K562 (cell line): ENCODE results near the gene EHD2. TPM values are rescaled to one million over a fixed set of nuclear protein-coding genes. Genes with fewer than 3 reads are reported as not detected.
A peak's percentile ranks its signal among the peaks of the same experiment; 100 is the strongest.

Experiments
- ARID2 ChIP-seq: fragments of 450-650 bp; IDR thresholded peaks from 2 replicates; pipeline ENCODE4 v1.6.1; 2017; ENCODE audit warnings: antibody characterized with exemption, mild to moderate bottlenecking
- BACH1 ChIP-seq: fragments of 200-800 bp; sonication (Bioruptor generic); IDR thresholded peaks from 2 replicates; pipeline ENCODE4 v1.6.1; 2016; ENCODE audit warnings: missing genetic modification characterization, missing compliant biosample characterization
- BRF1 ChIP-seq: IDR thresholded peaks from 3 replicates; pipeline ENCODE4 v1.6.1; 2011; ENCODE audit warnings: borderline replicate concordance, mild to moderate bottlenecking; ENCODE audit not compliant: insufficient read length; ENCODE audit errors: extremely low read depth
- CHD4 ChIP-seq: fragments of 200-600 bp; sonication (generic); IDR thresholded peaks from 3 replicates; pipeline ENCODE4 v1.6.1; 2012; ENCODE audit warnings: low read depth, mild to moderate bottlenecking, mixed read lengths, low read length, inconsistent platforms; ENCODE audit not compliant: insufficient read depth, insufficient replicate concordance, poor library complexity, severe bottlenecking
- CREBBP ChIP-seq: IDR thresholded peaks from one replicate; pipeline ENCODE4 v1.6.1; 2012; ENCODE audit warnings: low read depth, mild to moderate bottlenecking, control low read depth, inconsistent platforms, low read length
- E2F3 ChIP-seq: fragments of 250-450 bp; sonication (Bioruptor Pico); IDR thresholded peaks from 2 replicates; pipeline ENCODE4 v1.4.0; 2020; ENCODE audit warnings: mild to moderate bottlenecking
- FOXK1 ChIP-seq: sonication (generic); formaldehyde crosslinking; IDR thresholded peaks from 2 replicates; pipeline ENCODE4 v1.8.0; 2022; ENCODE audit warnings: missing genetic modification reagents, mild to moderate bottlenecking, borderline replicate concordance
- GTF2E2 ChIP-seq: fragments of 200-800 bp; sonication (Bioruptor generic); IDR thresholded peaks from 2 replicates; pipeline ENCODE4 v1.6.1; 2016; ENCODE audit warnings: missing genetic modification characterization, missing compliant biosample characterization
- HDAC6 ChIP-seq: IDR thresholded peaks from 2 replicates; pipeline ENCODE4 v1.6.1; 2012; ENCODE audit warnings: low read depth, mild to moderate bottlenecking, control low read depth, inconsistent platforms, low read length, moderate library complexity
- HNRNPUL1 ChIP-seq: fragments of 200-400 bp; formaldehyde crosslinking; IDR thresholded peaks from 2 replicates; pipeline ENCODE4 v1.6.1; 2017; ENCODE audit warnings: low read length
- KLF13 ChIP-seq: fragments of 450-650 bp; IDR thresholded peaks from 2 replicates; pipeline ENCODE4 v1.6.1; 2016; ENCODE audit warnings: missing genetic modification characterization, low read depth, mild to moderate bottlenecking, missing compliant biosample characterization, moderate library complexity, borderline replicate concordance
- LARP7 ChIP-seq: fragments of 450-650 bp; IDR thresholded peaks from 2 replicates; pipeline ENCODE4 v1.6.1; 2016
- NCOA4 ChIP-seq: fragments of 450-650 bp; IDR thresholded peaks from 2 replicates; pipeline ENCODE4 v1.6.1; 2018; ENCODE audit warnings: mild to moderate bottlenecking; ENCODE audit not compliant: partially characterized antibody
- PCBP1 ChIP-seq: fragments of 200-400 bp; formaldehyde crosslinking; IDR thresholded peaks from 2 replicates; pipeline ENCODE4 v1.6.1; 2018; ENCODE audit warnings: mild to moderate bottlenecking, low read depth, low read length; ENCODE audit not compliant: poor library complexity, severe bottlenecking
- RBM22 ChIP-seq: fragments of 200-400 bp; formaldehyde crosslinking; IDR thresholded peaks from 2 replicates; pipeline ENCODE4 v1.6.1; 2018; ENCODE audit warnings: low read length, low read depth; ENCODE audit not compliant: poor library complexity, severe bottlenecking
- SIX5 ChIP-seq, 2 experiments: IDR thresholded peaks; 2 replicates each; pipeline ENCODE4 v1.6.1; 2011; ENCODE audit warnings: low read length in 2 of 2, borderline replicate concordance in 1 of 2, low read depth in 1 of 2, mild to moderate bottlenecking in 1 of 2, moderate library complexity in 1 of 2; ENCODE audit not compliant: insufficient read depth in 1 of 2
- STAG1 ChIP-seq: sonication (generic); formaldehyde crosslinking; IDR thresholded peaks from 2 replicates; pipeline ENCODE4 v1.5.0; 2020; ENCODE audit warnings: missing genetic modification reagents, borderline replicate concordance
- TAF9B ChIP-seq: fragments of 450-650 bp; IDR thresholded peaks from 2 replicates; pipeline ENCODE4 v1.6.1; 2018; ENCODE audit warnings: mild to moderate bottlenecking; ENCODE audit not compliant: partially characterized antibody
- TCFL5 ChIP-seq: fragments of 250-450 bp; sonication (Bioruptor Pico); conservative IDR thresholded peaks from 2 replicates; pipeline ENCODE4 v1.6.1; 2021; ENCODE audit warnings: mild to moderate bottlenecking, moderate library complexity, matching md5 sums
- polyA plus RNA-seq, 8 experiments: library from polyadenylated mRNA; depleted of rRNA in 4 of 8; stranded (reverse) in 5 of 8; unstranded in 3 of 8; fragments of >200 nt; fragmentation: Nextera tagmentation in 2 of 8; fragmentation: Illumina TruSeq in 1 of 8; extraction: Ambion mirVana in 2 of 8; extraction: Trizol in 1 of 8; gene quantifications; 2 replicates each; pipeline versions ENCODE4 v1.2.1 to v1.2.3, GENCODE V29; 2011 to 2014; ENCODE audit warnings: inconsistent platforms in 1 of 8, missing spikeins in 1 of 8
- total RNA-seq, 7 experiments: library from RNA; depleted of rRNA in 6 of 7; stranded (reverse); fragments of >200 nt in 6 of 7; fragmentation: Illumina TruSeq in 2 of 7; extraction: Trizol in 2 of 7; gene quantifications; 2 replicates each; pipeline versions ENCODE4 v1.2.1 to v1.2.3, GENCODE V29; 2011 to 2021; ENCODE audit warnings: low replicate concordance in 1 of 7
- TF ChIP-seq, protein P1 (sequence below): fragments of 250-450 bp; sonication (Bioruptor Pico); IDR thresholded peaks from 2 replicates; pipeline ENCODE4 v1.5.0; 2021; ENCODE audit warnings: mild to moderate bottlenecking, borderline replicate concordance
- TF ChIP-seq, protein P2 (sequence below), 2 experiments: fragments of 250-450 bp in 1 of 2; fragments of 450-650 bp in 1 of 2; sonication (Bioruptor Pico) in 1 of 2; IDR thresholded peaks; 2 replicates each; pipeline versions ENCODE4 v1.6.1 to v1.8.0; 2016 to 2021; ENCODE audit warnings: mild to moderate bottlenecking in 2 of 2, moderate library complexity in 2 of 2, missing compliant biosample characterization in 1 of 2, missing genetic modification characterization in 1 of 2
- TF ChIP-seq, protein P3 (sequence below): fragments of 250-450 bp; sonication (Bioruptor Pico); IDR thresholded peaks from 2 replicates; pipeline ENCODE4 v1.4.0; 2020

The EHD2 gene
- total and polyA plus RNA-seq, 9 of the 15 experiments (the other 6 are each of a cell fraction or from before 2014, with no cell fraction given), result 1.7 to 32.2 (median 3.0) TPM

DNA sequence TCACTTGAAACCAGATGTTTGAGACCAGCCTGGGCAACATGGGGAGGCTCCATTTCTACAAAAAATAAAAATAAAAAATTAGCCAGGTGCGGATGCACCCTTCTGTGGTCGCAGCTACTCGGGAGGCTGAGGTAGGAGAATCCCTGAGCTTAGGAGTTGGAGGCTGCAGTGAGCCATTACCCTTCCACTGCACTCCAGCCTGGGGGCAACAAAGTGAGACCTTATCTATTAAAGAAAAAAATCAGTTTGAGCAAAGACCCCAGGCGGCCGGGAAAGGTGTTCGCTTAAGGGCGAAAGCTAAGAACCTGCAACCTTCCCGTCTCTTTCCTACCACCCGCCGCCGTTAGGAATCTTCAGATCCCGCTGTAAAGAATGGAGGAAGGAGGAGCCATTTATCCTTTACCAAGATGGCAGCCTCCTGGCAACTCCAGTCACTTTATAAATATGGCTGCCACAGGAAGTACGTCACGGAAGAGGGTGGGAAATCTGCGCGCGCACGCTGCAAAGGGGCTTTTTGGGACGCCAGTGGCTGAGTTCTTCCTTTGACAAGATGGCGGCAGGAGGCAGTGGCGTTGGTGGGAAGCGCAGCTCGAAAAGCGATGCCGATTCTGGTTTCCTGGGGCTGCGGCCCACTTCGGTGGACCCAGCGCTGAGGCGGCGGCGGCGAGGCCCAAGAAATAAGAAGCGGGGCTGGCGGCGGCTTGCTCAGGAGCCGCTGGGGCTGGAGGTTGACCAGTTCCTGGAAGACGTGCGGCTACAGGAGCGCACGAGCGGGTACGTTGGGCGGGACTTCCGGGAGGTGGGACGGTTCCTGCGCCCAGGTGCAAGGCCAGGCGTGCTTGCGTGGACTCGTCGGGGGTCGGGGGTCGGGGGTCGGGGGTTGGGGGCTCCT, 32.0 kb downstream of the EHD2 start, which contains the start of gene NOP53 (continued):
- peak; percentile 67; the same call in 1 of the 2 replicates for TF ChIP-seq BACH1
- TF ChIP-seq TCFL5 (CRISPR knock-in tag), result no peak; the same call in 1 of the 2 replicates
- peak; percentile 96 for TF ChIP-seq RBM22
- TF ChIP-seq PCBP1, result peak; percentile 60
- TF ChIP-seq TAF9B, result peak; percentile 96
- TF ChIP-seq, protein P1, sequence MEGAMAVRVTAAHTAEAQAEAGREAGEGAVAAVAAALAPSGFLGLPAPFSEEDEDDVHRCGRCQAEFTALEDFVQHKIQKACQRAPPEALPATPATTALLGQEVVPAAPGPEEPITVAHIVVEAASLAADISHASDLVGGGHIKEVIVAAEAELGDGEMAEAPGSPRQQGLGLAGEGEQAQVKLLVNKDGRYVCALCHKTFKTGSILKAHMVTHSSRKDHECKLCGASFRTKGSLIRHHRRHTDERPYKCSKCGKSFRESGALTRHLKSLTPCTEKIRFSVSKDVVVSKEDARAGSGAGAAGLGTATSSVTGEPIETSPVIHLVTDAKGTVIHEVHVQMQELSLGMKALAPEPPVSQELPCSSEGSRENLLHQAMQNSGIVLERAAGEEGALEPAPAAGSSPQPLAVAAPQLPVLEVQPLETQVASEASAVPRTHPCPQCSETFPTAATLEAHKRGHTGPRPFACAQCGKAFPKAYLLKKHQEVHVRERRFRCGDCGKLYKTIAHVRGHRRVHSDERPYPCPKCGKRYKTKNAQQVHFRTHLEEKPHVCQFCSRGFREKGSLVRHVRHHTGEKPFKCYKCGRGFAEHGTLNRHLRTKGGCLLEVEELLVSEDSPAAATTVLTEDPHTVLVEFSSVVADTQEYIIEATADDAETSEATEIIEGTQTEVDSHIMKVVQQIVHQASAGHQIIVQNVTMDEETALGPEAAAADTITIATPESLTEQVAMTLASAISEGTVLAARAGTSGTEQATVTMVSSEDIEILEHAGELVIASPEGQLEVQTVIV, result no peak
- no peak for TF ChIP-seq HDAC6
- TF ChIP-seq, protein P2, sequence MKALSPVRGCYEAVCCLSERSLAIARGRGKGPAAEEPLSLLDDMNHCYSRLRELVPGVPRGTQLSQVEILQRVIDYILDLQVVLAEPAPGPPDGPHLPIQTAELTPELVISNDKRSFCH (CRISPR knock-in tag; IDR thresholded peaks at IDR 0.05), result no peak
- TF ChIP-seq, protein P2 (tag; IDR thresholded peaks at IDR 0.05), result no peak
- no peak for TF ChIP-seq STAG1 (CRISPR knock-in tag)
- TF ChIP-seq ARID2, result no peak
- no peak for TF ChIP-seq LARP7
- no peak for TF ChIP-seq BRF1
- no peak for TF ChIP-seq CREBBP
- no peak for TF ChIP-seq CHD4
- no peak for TF ChIP-seq HNRNPUL1
- TF ChIP-seq SIX5 (IDR thresholded peaks at IDR 0.05; ENCODE audit: borderline replicate concordance in 1 of 2, insufficient read depth in 1 of 2, low read depth in 1 of 2, low read length in 2 of 2), result peak; percentile 84 to 92
- peak; percentile 56; the same call in 1 of the 2 replicates for TF ChIP-seq GTF2E2 (tag)
- no peak for TF ChIP-seq FOXK1
- no peak for TF ChIP-seq E2F3 (CRISPR knock-in tag)
- TF ChIP-seq, protein P3, sequence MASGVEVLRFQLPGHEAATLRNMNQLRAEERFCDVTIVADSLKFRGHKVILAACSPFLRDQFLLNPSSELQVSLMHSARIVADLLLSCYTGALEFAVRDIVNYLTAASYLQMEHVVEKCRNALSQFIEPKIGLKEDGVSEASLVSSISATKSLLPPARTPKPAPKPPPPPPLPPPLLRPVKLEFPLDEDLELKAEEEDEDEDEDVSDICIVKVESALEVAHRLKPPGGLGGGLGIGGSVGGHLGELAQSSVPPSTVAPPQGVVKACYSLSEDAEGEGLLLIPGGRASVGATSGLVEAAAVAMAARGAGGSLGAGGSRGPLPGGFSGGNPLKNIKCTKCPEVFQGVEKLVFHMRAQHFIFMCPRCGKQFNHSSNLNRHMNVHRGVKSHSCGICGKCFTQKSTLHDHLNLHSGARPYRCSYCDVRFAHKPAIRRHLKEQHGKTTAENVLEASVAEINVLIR (CRISPR knock-in tag), result peak; percentile 90
- TF ChIP-seq NCOA4, result no peak
- TF ChIP-seq KLF13 (tag), result 0 out of 2 replicates have a peak, but pooled peaks have one; percentile 30
